ENCODE measurements around the gene ACVR1B.

GRCh38 chr12:51953864-51954263 lies 2.4 kb downstream of the ACVR1B start:
- TF ChIP-seq CTCF (IDR thresholded peaks at IDR 0.05; ENCODE audit: low read depth, low read length, missing input control) (no peak), ZBTB33 (IDR thresholded peaks at IDR 0.05) (no peak), TAF1 (conservative IDR thresholded peaks at IDR 0.05) (no peak), RAD21 (IDR thresholded peaks at IDR 0.05) (no peak), EGR1 (IDR thresholded peaks at IDR 0.05; ENCODE audit: low read depth in 2 of 2) (no peak), NR2F2 (IDR thresholded peaks at IDR 0.05) (no peak), RXRA (IDR thresholded peaks at IDR 0.05) (no peak), FOXA1 (IDR thresholded peaks at IDR 0.05) (no peak)
- TF ChIP-seq, protein P1, sequence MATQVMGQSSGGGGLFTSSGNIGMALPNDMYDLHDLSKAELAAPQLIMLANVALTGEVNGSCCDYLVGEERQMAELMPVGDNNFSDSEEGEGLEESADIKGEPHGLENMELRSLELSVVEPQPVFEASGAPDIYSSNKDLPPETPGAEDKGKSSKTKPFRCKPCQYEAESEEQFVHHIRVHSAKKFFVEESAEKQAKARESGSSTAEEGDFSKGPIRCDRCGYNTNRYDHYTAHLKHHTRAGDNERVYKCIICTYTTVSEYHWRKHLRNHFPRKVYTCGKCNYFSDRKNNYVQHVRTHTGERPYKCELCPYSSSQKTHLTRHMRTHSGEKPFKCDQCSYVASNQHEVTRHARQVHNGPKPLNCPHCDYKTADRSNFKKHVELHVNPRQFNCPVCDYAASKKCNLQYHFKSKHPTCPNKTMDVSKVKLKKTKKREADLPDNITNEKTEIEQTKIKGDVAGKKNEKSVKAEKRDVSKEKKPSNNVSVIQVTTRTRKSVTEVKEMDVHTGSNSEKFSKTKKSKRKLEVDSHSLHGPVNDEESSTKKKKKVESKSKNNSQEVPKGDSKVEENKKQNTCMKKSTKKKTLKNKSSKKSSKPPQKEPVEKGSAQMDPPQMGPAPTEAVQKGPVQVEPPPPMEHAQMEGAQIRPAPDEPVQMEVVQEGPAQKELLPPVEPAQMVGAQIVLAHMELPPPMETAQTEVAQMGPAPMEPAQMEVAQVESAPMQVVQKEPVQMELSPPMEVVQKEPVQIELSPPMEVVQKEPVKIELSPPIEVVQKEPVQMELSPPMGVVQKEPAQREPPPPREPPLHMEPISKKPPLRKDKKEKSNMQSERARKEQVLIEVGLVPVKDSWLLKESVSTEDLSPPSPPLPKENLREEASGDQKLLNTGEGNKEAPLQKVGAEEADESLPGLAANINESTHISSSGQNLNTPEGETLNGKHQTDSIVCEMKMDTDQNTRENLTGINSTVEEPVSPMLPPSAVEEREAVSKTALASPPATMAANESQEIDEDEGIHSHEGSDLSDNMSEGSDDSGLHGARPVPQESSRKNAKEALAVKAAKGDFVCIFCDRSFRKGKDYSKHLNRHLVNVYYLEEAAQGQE (IDR thresholded peaks at IDR 0.05) = no peak
- TF ChIP-seq, protein P2, sequence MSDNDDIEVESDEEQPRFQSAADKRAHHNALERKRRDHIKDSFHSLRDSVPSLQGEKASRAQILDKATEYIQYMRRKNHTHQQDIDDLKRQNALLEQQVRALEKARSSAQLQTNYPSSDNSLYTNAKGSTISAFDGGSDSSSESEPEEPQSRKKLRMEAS (IDR thresholded peaks at IDR 0.05) = no peak

Data from liver (tissue), 3 donors.